H1 (cell line): ENCODE results near the gene RECK. TPM values are rescaled to one million over a fixed set of nuclear protein-coding genes. Genes with fewer than 3 reads are reported as not detected.

Experiments used
- CTCF ChIA-PET: fragments of 300-600 bp; sonication (Branson Sonifier 250); formaldehyde crosslinking; loops from one replicate; lab custom pipeline; 2021; ENCODE audit not compliant: partially characterized antibody; lab: Charles Lee
- POLR2A ChIA-PET: fragments of 300-600 bp; sonication (Branson Sonifier 250); formaldehyde crosslinking; loops from one replicate; lab custom pipeline; 2021; ENCODE audit warnings: inconsistent platforms; ENCODE audit not compliant: partially characterized antibody; lab: Charles Lee
- DNase-seq, 2 experiments: peaks; one replicate each; pipeline versions ENCODE4 v3.0.0 to v3.0.0-alpha.2; 2010 to 2022; ENCODE audit warnings: low spot score in 2 of 2, low read depth in 1 of 2, mixed read lengths in 1 of 2
- FAIRE-seq: peaks from 2 replicates; lab custom pipeline; 2011; peaks lifted over from hg19 to GRCh38; lab: Jason Lieb, UNC
- H2AFZ ChIP-seq: 2 replicates; pipeline ENCODE4 v1.8.1; 2012; ENCODE audit warnings: low read length, inconsistent platforms
- H2AK5ac ChIP-seq: 2 replicates; pipeline ENCODE4 v1.6.1; 2013; ENCODE audit warnings: low read depth, low read length
- H2BK120ac ChIP-seq: replicated peaks from 2 replicates; pipeline ENCODE3; 2013; ENCODE audit warnings: low read depth, low read length, inconsistent platforms
- H2BK12ac ChIP-seq: 2 replicates; pipeline ENCODE4 v1.6.1; 2013; ENCODE audit warnings: low read depth, low read length
- H2BK15ac ChIP-seq: 2 replicates; pipeline ENCODE4 v1.6.1; 2013; ENCODE audit warnings: low read length
- H2BK20ac ChIP-seq: 2 replicates; pipeline ENCODE4 v1.6.1; 2013; ENCODE audit warnings: low read length
- H2BK5ac ChIP-seq: 2 replicates; pipeline ENCODE4 v1.6.1; 2013; ENCODE audit warnings: low read depth, low read length
- H3K14ac ChIP-seq: 2 replicates; pipeline ENCODE4 v1.6.1; 2013; ENCODE audit warnings: inconsistent platforms; ENCODE audit not compliant: insufficient read length
- H3K18ac ChIP-seq: 2 replicates; pipeline ENCODE4 v1.6.1; 2013; ENCODE audit warnings: low read length; ENCODE audit errors: extremely low read depth
- H3K23ac ChIP-seq: 2 replicates; pipeline ENCODE4 v1.6.1; 2013; ENCODE audit warnings: inconsistent platforms; ENCODE audit not compliant: insufficient read length
- H3K23me2 ChIP-seq: 2 replicates; pipeline ENCODE4 v1.6.1; 2013; ENCODE audit warnings: low read depth, low read length
- H3K27ac ChIP-seq: 2 replicates; pipeline ENCODE4 v1.6.1; 2011; ENCODE audit warnings: low read depth, low read length, inconsistent platforms
- H3K27me3 ChIP-seq, 4 experiments: replicated peaks in 1 of 4; 1 replicate in 1 of 4; 2 replicates in 3 of 4; pipeline versions ENCODE4 v1.6.1 to v1.8.1; 2011 to 2013; ENCODE audit warnings: low read length in 3 of 4, mild to moderate bottlenecking in 3 of 4, inconsistent platforms in 2 of 4, mixed read lengths in 2 of 4, moderate library complexity in 1 of 4; ENCODE audit not compliant: control insufficient read depth in 3 of 4, insufficient read depth in 3 of 4; ENCODE audit errors: extremely low read depth in 1 of 4
- H3K36me3 ChIP-seq, 4 experiments: 2 replicates each; pipeline versions ENCODE4 v1.6.1 to v1.8.1; 2011 to 2013; ENCODE audit warnings: mild to moderate bottlenecking in 4 of 4, low read length in 3 of 4, moderate library complexity in 2 of 4, control low read depth in 1 of 4, inconsistent platforms in 1 of 4; ENCODE audit not compliant: insufficient read depth in 4 of 4, control insufficient read depth in 2 of 4
- H3K4ac ChIP-seq: replicated peaks from 2 replicates; pipeline ENCODE3; 2013; ENCODE audit warnings: low read length, low read depth, mixed read lengths, inconsistent platforms; ENCODE audit not compliant: insufficient read length
- H3K4me1 ChIP-seq, 4 experiments: replicated peaks in 1 of 4; 1 replicate in 1 of 4; 2 replicates in 3 of 4; pipeline versions ENCODE4 v1.6.1 to v1.8.1; 2011 to 2013; ENCODE audit warnings: low read length in 3 of 4, inconsistent platforms in 2 of 4, mixed read lengths in 1 of 4; ENCODE audit not compliant: insufficient read depth in 4 of 4, control insufficient read depth in 3 of 4
- H3K4me2 ChIP-seq, 2 experiments: 2 replicates each; pipeline versions ENCODE4 v1.6.1 to v1.8.1; 2011 to 2013; ENCODE audit warnings: low read depth in 2 of 2, low read length in 2 of 2, control low read depth in 1 of 2, inconsistent platforms in 1 of 2, mild to moderate bottlenecking in 1 of 2; ENCODE audit not compliant: insufficient read depth in 1 of 2
- H3K4me3 ChIP-seq, 4 experiments: fragments of 200-600, 300-600 bp in 1 of 4; sonication (generic), shearing (Covaris generic), sonication (Bioruptor Twin) in 1 of 4; 2 replicates each; pipeline versions ENCODE4 v1.5.1 to v1.8.1; 2011 to 2016; ENCODE audit warnings: low read length in 4 of 4, low read depth in 3 of 4, control low read depth in 2 of 4, inconsistent platforms in 2 of 4, mild to moderate bottlenecking in 2 of 4, mixed read lengths in 1 of 4, moderate library complexity in 1 of 4; ENCODE audit not compliant: insufficient read depth in 2 of 4; ENCODE audit errors: extremely low read depth in 1 of 4
- H3K56ac ChIP-seq: replicated peaks from 2 replicates; pipeline ENCODE3; 2013; ENCODE audit warnings: low read depth, mild to moderate bottlenecking, mixed read lengths, low read length, inconsistent platforms; ENCODE audit not compliant: insufficient read length
- H3K79me1 ChIP-seq: 2 replicates; pipeline ENCODE4 v1.6.1; 2013; ENCODE audit warnings: low read depth, low read length, control low read depth
- H3K79me2 ChIP-seq, 2 experiments: 2 replicates each; pipeline versions ENCODE4 v1.6.1 to v1.8.1; 2012 to 2013; ENCODE audit warnings: low read length in 2 of 2, mild to moderate bottlenecking in 2 of 2, inconsistent platforms in 1 of 2; ENCODE audit not compliant: insufficient read depth in 2 of 2, control insufficient read depth in 1 of 2
- H3K9ac ChIP-seq, 4 experiments: replicated peaks in 1 of 4; 1 replicate in 1 of 4; 2 replicates in 3 of 4; pipeline versions ENCODE4 v1.6.1 to v1.8.1; 2011 to 2013; ENCODE audit warnings: low read depth in 3 of 4, low read length in 3 of 4, control low read depth in 2 of 4, mild to moderate bottlenecking in 2 of 4, moderate library complexity in 2 of 4, inconsistent platforms in 1 of 4; ENCODE audit errors: extremely low read depth in 1 of 4
- H3K9me3 ChIP-seq, 2 experiments: 2 replicates each; pipeline versions ENCODE4 v1.6.1 to v1.8.1; 2012 to 2013; ENCODE audit warnings: mild to moderate bottlenecking in 2 of 2, moderate library complexity in 2 of 2, control low read depth in 1 of 2, inconsistent platforms in 1 of 2, low read depth in 1 of 2, low read length in 1 of 2, mixed read lengths in 1 of 2; ENCODE audit not compliant: insufficient read depth in 2 of 2
- H4K20me1 ChIP-seq, 2 experiments: replicated peaks in 1 of 2; 2 replicates each; pipeline versions ENCODE3 to v1.8.1; 2011 to 2013; ENCODE audit warnings: inconsistent platforms in 2 of 2, low read length in 2 of 2, mild to moderate bottlenecking in 1 of 2; ENCODE audit not compliant: insufficient read depth in 2 of 2, control insufficient read depth in 1 of 2
- H4K5ac ChIP-seq: 2 replicates; pipeline ENCODE4 v1.6.1; 2013; ENCODE audit warnings: low read length, low read depth, mixed read lengths, inconsistent platforms; ENCODE audit not compliant: insufficient read length
- H4K8ac ChIP-seq: 2 replicates; pipeline ENCODE4 v1.8.0; 2013; ENCODE audit warnings: mild to moderate bottlenecking, moderate library complexity, low read length, inconsistent platforms; ENCODE audit not compliant: insufficient read depth; ENCODE audit errors: extremely low read depth
- H4K91ac ChIP-seq: replicated peaks from 2 replicates; pipeline ENCODE3; 2013; ENCODE audit warnings: low read length, mixed read lengths, inconsistent platforms; ENCODE audit not compliant: insufficient read length
- BCL11A ChIP-seq, 2 experiments: IDR thresholded peaks; one replicate each; pipeline ENCODE4 v1.6.1; 2011; ENCODE audit warnings: low read depth in 2 of 2, low read length in 2 of 2, mild to moderate bottlenecking in 2 of 2
- CBX5 ChIP-seq: fragments of 300-800, 300-1000 bp; sonication (generic); IDR thresholded peaks from 2 replicates; pipeline ENCODE4 v1.7.1; 2016; ENCODE audit warnings: antibody characterized with exemption, low read length, low read depth
- CTBP2 ChIP-seq: IDR thresholded peaks from 2 replicates; pipeline ENCODE4 v1.7.0; 2011; ENCODE audit warnings: borderline replicate concordance, mild to moderate bottlenecking, moderate library complexity, mixed read lengths, low read length; ENCODE audit not compliant: insufficient read depth, insufficient read length
- GTF2F1 ChIP-seq: IDR thresholded peaks from 2 replicates; pipeline ENCODE4 v1.6.1; 2012; ENCODE audit warnings: low read depth, low read length, improper control_type of control experiment, borderline replicate concordance
- KDM5A ChIP-seq: fragments of 200-600 bp; IDR thresholded peaks from 2 replicates; pipeline ENCODE4 v1.7.1; 2012; ENCODE audit warnings: mild to moderate bottlenecking, low read length, inconsistent platforms, mixed read lengths
- NANOG ChIP-seq: IDR thresholded peaks from 2 replicates; pipeline ENCODE4 v1.6.1; 2011; ENCODE audit warnings: low read length, low read depth, mild to moderate bottlenecking, inconsistent platforms; ENCODE audit not compliant: insufficient read depth, poor library complexity, severe bottlenecking
- POU5F1 ChIP-seq: IDR thresholded peaks from 2 replicates; pipeline ENCODE4 v1.6.1; 2011; ENCODE audit warnings: low read depth, mild to moderate bottlenecking, low read length, moderate library complexity
- RFX5 ChIP-seq: IDR thresholded peaks from 2 replicates; pipeline ENCODE4 v1.6.1; 2011; ENCODE audit warnings: low read depth, low read length, improper control_type of control experiment, borderline replicate concordance
- RXRA ChIP-seq: IDR thresholded peaks from 2 replicates; pipeline ENCODE4 v1.6.1; 2011; ENCODE audit warnings: low read depth, mild to moderate bottlenecking, low read length, moderate library complexity; ENCODE audit not compliant: insufficient read depth
- SP4 ChIP-seq: IDR thresholded peaks from 2 replicates; pipeline ENCODE4 v1.6.1; 2012; ENCODE audit warnings: low read length, inconsistent platforms
- TCF12 ChIP-seq: IDR thresholded peaks from 2 replicates; pipeline ENCODE4 v1.6.1; 2011; ENCODE audit warnings: low read depth, mild to moderate bottlenecking, low read length
- YY1 ChIP-seq: IDR thresholded peaks from 2 replicates; pipeline ENCODE4 v1.6.1; 2011; ENCODE audit warnings: low read depth, mild to moderate bottlenecking, low read length
- WGBS, 2 experiments: shearing (Covaris generic) in 1 of 2; methylation state at CpG; one replicate each; pipeline versions ENCODE4 v1.1.6 to v1.1.7; 2013 to 2015; ENCODE audit warnings: low lambda C conversion rate in 2 of 2, mixed read lengths in 2 of 2, inconsistent platforms in 1 of 2, low coverage in 1 of 2, missing lambda C conversion rate in 1 of 2; ENCODE audit not compliant: insufficient replicate concordance in 2 of 2, insufficient coverage in 1 of 2, insufficient read length in 1 of 2; ENCODE audit errors: extremely low coverage in 1 of 2, missing lambda C conversion rate in 1 of 2; 5-methylcytosine and 5-hydroxymethylcytosine counted together
- polyA plus RNA-seq, 7 experiments: library from polyadenylated mRNA; depleted of rRNA in 3 of 7; stranded (reverse) in 5 of 7; unstranded in 2 of 7; fragments of >200 nt in 5 of 7; fragments of 200-250 nt in 2 of 7; gene quantifications; 1 replicate in 5 of 7; 2 replicates in 1 of 7; 4 replicates in 1 of 7; pipeline versions ENCODE4 v1.2.1 to v1.2.3, GENCODE V29; 2011 to 2013; ENCODE audit warnings: missing spikeins in 2 of 7, mixed read lengths in 2 of 7
- total RNA-seq: library from RNA; stranded (reverse); fragmentation: NEBNext Ultra II Directional; extraction: Animal tissue kit (Norgen Biotek cat#: 25700); gene quantifications from 2 replicates; pipeline ENCODE4 v1.2.1, GENCODE V29; 2021
- TF ChIP-seq, protein P1 (sequence below): IDR thresholded peaks from 2 replicates; pipeline ENCODE4 v1.6.1; 2012; ENCODE audit warnings: low read length, inconsistent platforms

RECK gene
- total and polyA plus RNA-seq, 2 of the 8 experiments (the other 6 are each of a cell fraction or from before 2014, with no cell fraction given) = 5.4 to 9.8 TPM

DNA sequence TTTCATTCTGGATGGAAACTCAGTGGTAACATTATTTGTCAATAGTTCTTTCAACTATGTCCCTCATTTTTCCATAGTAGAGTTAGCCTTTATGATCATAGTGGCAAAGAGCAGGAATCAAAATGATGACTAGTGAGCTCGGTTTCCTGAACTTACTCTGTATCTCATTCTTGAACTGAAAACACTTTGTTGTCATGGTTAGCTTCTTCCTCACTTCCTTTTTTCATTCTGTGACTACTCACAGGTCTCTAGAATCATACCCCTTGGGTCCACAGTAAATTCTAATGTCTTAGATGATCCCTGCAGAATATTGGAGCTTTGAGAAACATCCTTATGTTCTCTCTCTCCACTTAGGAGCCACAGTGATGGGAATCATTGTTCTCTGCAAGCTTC, 29.4 kb upstream of the RECK start:
- Histone ChIP-seq H4K91ac (no peak overlapping the region), H2BK12ac (no peak overlapping the region), H3K36me3 (no peaks in the 10 kb centered on the region), H2BK120ac (no peak overlapping the region), H4K8ac (no peak overlapping the region), H3K23ac (no peak overlapping the region), H3K79me2 (no peaks in the 10 kb centered on the region), H3K4me2 (no peak overlapping the region), H3K18ac (no peak overlapping the region), H4K5ac (no peak overlapping the region), H3K27me3 (peaks cover 0 to 4% (median 0%) of the 10 kb centered on the region in 4 experiments; a peak in 2 of 7 replicates), H3K4me3 (no peak overlapping the region), H3K4me1 (no peaks in the 10 kb centered on the region), H3K9me3 (no peaks in the 10 kb centered on the region; a peak in 2 of 4 replicates), H2AFZ (no peak overlapping the region), H3K56ac (no peak overlapping the region), H2BK15ac (no peak overlapping the region), H2AK5ac (no peak overlapping the region), H3K4ac (no peak overlapping the region), H4K20me1 (no peaks in the 10 kb centered on the region), H3K9ac (no peak overlapping the region), H2BK20ac (no peak overlapping the region), H3K79me1 (no peaks in the 10 kb centered on the region), H3K14ac (no peak overlapping the region), H3K27ac (no peak overlapping the region), H2BK5ac (no peak overlapping the region), H3K23me2 (no peaks in the 10 kb centered on the region)
- ChIA-PET CTCF (interaction anchor here (0.7 to 6.6 kb wide), 25 partner anchors 9 to 321 kb away, joined by 3 to 68 read pairs (median 8); partner anchors contain the start of genes CCIN and OR2S2), POLR2A (no interaction called here)
- WGBS, 2 experiments = 61% methylated on average over 1 of the region's 1 CpG; no CpG with 5 or more reads in 1 of the 2 experiments
- FAIRE-seq (no peak), DNase-seq (no peak)
- no peak for TF ChIP-seq BCL11A (IDR thresholded peaks at IDR 0.05; ENCODE audit: low read depth in 2 of 2, low read length in 2 of 2)
- TF ChIP-seq TCF12 = no peak
- no peak for TF ChIP-seq YY1
- TF ChIP-seq POU5F1 = no peak
- TF ChIP-seq, protein P1, sequence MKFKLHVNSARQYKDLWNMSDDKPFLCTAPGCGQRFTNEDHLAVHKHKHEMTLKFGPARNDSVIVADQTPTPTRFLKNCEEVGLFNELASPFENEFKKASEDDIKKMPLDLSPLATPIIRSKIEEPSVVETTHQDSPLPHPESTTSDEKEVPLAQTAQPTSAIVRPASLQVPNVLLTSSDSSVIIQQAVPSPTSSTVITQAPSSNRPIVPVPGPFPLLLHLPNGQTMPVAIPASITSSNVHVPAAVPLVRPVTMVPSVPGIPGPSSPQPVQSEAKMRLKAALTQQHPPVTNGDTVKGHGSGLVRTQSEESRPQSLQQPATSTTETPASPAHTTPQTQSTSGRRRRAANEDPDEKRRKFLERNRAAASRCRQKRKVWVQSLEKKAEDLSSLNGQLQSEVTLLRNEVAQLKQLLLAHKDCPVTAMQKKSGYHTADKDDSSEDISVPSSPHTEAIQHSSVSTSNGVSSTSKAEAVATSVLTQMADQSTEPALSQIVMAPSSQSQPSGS = no peak
- no peak for TF ChIP-seq SP4
- no peak for TF ChIP-seq CTBP2
- no peak for TF ChIP-seq RFX5
- no peak for TF ChIP-seq NANOG
- no peak for TF ChIP-seq KDM5A
- no peak for TF ChIP-seq GTF2F1
- TF ChIP-seq RXRA = no peak
- no peak for TF ChIP-seq CBX5
